NCI-H748 (cell line): ENCODE measurements around the gene TIMM22.
"Not testable (repeated sequence)": the region's sequence is repeated elsewhere in the genome, so short reads cannot be mapped to it uniquely, and the experiment has no call there.

Source experiments
- DNase-seq: peaks from one replicate; lab custom pipeline; 2025; ENCODE audit not compliant: unreplicated experiment; lab: John Stamatoyannopoulos, UW

Gene TIMM22

GRCh38 chr17:996554-997344, at the start of gene TIMM22:
Gene TIMM22, plus strand, starts transcription at chr17:997129. Its CDS starts 14 bp downstream, at chr17:997143.
- peak; percentile 100 for DNase-seq

GRCh38 chr17:948284-948852, 48.6 kb upstream of the TIMM22 start:
- DNase-seq = no peak

GRCh38 chr17:949623-950303, 47.2 kb upstream of the TIMM22 start:
- no peak for DNase-seq

GRCh38 chr17:951325-952132, 45.4 kb upstream of the TIMM22 start:
- no peak for DNase-seq

DNA sequence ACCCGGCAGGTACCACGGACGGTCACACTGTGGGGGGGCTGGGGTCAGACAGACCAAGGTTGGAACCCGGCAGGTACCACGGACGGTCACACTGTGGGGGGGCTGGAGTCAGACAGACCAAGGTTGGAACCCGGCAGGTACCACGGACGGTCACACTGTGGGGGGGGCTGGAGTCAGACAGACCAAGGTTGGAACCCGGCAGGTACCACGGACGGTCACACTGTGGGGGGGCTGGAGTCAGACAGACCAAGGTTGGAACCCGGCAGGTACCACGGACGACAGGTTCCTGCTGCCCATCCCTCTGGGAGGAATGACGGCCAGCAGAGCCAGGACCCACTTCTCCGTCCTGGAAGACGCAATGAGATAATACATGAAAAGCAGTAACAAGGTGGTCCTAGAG, 44.3 kb upstream of the TIMM22 start:
- DNase-seq = not testable (repeated sequence)

GRCh38 chr17:953767-954166, 43.2 kb upstream of the TIMM22 start:
- no peak for DNase-seq

- DNase-seq = no peak
These were observed 42.3 kb upstream of the TIMM22 start for GRCh38 chr17:954431-955164.

GRCh38 chr17:956905-957304, 40.0 kb upstream of the TIMM22 start:
- peak; percentile 52 for DNase-seq

GRCh38 chr17:957856-958421, 39.0 kb upstream of the TIMM22 start:
- DNase-seq = no peak

- no peak for DNase-seq
These were observed 38.0 kb upstream of the TIMM22 start for GRCh38 chr17:958712-959451.

- DNase-seq = no peak
These were observed 34.8 kb upstream of the TIMM22 start for GRCh38 chr17:962166-962565.

- no peak for DNase-seq
These were observed 34.3 kb upstream of the TIMM22 start for GRCh38 chr17:962670-963069.

DNA sequence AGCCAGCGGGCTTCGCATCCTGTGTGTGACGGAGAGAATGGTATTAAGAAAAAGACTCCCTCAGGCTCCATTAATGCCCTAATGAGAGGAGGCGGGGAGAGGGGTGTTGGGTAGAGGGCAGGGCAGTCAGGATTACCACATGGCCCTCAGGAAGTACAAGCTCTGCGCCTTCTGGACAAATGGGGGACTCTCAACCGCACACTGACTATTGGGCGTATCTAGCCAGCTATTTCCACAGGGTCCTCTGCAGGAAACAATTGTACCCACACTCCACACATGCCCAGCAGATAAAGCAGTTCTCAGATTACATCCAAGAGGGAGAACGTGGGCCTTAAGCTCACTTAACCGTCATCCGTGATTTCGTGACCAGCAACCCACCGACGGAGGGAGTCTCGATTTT, 32.1 kb upstream of the TIMM22 start:
- DNase-seq = peak; percentile 54

- DNase-seq = no peak
These were observed 31.5 kb upstream of the TIMM22 start for GRCh38 chr17:965311-965989.

DNA sequence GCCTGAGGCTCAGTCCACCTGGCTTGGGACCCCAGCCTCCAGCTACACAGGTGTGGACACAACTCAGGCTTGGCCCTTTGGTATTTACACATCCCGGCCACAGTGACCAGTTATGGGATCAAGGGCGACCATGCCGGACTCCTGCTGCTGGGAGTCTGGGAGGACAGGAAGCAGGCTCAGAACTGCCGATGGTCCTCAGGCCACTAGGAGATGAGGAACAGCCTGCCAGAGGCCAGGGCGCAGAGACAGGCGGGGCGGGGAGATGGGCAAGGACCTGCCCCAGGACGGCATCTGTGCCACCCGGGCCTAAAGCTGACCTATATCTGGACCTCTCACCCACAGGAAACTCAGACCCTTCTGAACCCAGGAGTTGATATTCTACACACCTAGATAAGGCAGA, 29.8 kb upstream of the TIMM22 start:
- DNase-seq = no peak

DNA sequence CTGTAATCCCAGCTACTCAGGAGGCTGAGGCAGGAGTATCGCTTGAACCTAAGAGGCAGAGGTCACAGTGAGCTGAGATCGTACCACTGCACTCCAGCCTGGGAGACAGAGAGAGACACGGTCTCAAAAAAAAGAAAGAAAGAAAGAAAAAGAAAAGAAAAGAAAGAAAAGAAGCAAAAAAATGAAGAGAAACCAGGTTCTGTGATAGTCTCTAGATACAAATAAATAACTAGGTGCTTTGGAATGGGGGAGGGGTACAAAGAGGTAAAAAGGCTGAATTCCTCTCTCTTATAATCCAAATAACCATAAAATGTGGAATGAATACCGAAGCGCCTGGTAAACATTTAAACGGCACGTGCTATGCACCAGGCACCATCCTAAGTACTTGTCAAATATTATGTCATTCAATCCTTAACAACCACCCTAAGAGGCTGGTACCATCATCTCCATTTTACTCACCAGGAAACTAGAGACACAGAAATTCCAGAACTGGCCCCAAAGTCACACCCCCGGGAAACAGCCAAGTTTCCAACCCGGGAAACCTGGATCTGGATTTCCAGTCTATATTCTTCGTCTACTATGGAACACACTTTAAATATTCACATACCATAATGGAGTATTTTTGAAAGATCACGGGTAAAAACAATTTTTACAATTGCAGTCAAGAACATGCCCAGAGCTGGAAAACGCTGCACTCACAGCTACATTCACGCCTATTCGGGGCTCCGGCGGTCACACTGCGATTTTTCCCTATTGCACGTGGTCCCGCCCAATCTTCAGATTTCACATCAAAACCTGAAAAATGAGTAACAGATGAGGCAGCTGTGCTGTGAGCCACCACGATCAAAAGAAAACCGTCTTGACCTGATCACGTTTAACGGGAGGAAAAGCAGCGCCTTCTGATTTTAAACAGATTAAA, 27.9 kb upstream of the TIMM22 start:
- DNase-seq = peak; percentile 82

GRCh38 chr17:969811-970355, 27.0 kb upstream of the TIMM22 start:
- DNase-seq = peak; percentile 81

DNA sequence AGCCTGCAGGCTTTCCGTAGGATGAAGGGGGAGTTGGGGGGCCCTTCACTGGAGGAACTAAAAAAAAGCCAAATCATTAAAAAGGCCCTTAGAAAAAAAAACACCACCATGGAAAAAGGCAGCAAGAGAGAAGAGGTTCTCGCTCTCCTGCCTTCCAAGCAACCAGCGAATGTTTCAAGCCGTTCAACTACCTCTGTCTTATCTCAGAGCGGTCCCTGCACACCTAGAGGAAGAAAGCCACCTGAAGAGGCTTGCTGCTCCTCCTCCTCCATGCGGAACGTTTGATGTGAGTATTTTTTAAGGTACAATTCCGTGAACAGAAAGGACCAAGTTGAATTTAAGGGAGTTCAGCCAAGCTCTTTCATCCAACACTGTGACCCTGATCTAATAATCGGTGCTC, 26.6 kb upstream of the TIMM22 start:
- no peak for DNase-seq
